GM21515 (cell line): ENCODE data around the gene RPL32.
"Not testable (repeated sequence)": the region's sequence is repeated elsewhere in the genome, so short reads cannot be mapped to it uniquely, and the experiment has no call there.

ENCODE experiments used
- ATAC-seq: cut with Tn5 transposase; IDR thresholded peaks from one replicate; pipeline ENCODE4 v1.9.1; 2021; ENCODE audit not compliant: unreplicated experiment

Gene RPL32

GRCh38 chr3:12868039-12869034 is 27.0 kb upstream of the RPL32 start:
- ATAC-seq = peak; percentile 51

- no peak for ATAC-seq
Observed at GRCh38 chr3:12866836-12867235, 25.5 kb upstream of the RPL32 start.

- ATAC-seq = no peak
Observed at GRCh38 chr3:12865271-12865670, 23.9 kb upstream of the RPL32 start.

- no peak for ATAC-seq
Observed at GRCh38 chr3:12862387-12862786, 21.0 kb upstream of the RPL32 start.

- ATAC-seq = no peak
Observed at GRCh38 chr3:12861611-12862010, 20.2 kb upstream of the RPL32 start.

DNA sequence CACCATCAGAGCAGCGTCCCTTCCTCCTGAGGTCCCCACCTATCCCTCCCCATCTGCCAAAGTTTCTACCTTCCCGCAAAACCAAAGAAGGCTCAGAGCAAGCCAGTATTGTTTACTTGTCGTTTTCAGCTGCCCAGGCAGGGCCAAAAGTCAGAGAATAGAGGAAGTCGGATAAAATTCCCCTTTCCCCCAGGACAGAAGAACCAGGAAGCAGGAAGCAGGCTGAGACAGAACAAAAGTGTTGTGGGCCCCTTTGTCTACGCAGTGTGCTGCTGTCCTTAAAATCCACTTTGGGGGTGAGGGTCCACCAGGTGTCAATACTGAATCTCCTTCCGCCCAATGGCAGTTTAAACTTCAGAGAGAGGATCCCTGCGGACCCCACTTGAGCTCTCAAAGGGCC is 18.5 kb upstream of the RPL32 start:
- no peak for ATAC-seq

- ATAC-seq = no peak
Observed at GRCh38 chr3:12856626-12857025, 15.3 kb upstream of the RPL32 start.

DNA sequence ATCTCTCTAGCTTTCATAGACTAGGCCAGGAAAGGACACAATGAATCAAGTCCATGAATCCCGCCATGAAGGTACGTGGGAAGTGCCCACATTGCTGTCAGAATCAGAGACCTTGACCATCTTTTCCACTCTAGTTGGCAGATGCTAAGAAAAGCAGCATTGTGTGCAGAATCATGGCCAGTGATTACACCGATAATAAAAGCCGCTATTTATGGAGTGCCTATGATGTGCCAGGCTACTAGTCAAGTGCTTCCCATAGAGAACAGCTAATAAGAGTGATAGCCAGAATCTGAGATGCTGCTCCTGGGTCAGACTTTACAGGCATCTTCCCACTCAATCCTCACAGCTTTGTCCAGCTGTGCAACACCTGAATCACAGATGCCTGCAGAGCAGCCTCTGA is 13.2 kb upstream of the RPL32 start:
- no peak for ATAC-seq

DNA sequence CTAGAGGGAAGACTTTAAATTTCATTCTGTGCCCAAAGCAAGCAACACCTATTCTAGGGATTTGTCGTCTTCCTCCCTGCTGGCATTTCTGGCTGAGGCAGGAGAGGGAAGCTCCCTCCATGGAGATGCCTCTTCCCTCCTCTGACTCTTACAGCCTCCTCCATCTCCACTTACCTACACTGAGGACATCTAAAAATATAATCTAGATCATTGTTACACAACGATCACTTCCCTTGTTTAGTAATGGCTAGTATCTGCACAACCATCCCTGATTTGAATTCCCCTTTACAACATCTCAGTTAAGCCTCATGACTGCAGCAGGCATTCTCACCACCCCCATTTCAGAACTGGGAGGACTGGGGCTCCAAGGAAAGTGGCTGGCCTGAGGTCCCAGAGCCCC is 12.5 kb upstream of the RPL32 start:
- ATAC-seq = not testable (repeated sequence)

DNA sequence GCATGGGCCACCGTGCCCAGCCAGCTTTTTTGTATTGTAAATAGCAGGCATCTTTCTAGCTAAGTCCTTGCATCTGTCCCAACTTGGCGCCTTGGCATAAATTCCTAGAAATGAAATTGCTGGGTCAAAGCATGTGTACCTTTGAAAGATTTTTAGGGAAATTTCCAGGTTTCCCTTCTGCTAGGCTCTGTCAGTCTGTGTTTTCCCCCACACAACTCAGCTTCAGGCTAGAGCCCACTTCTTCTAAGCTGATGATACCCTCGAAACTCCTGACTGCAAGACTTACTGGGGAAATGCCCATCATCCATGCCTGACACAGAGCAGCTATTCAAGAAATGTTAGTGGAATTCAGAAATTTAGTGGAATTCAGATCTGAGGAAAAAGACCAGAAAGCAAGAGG is 10.8 kb upstream of the RPL32 start:
- ATAC-seq = no peak

GRCh38 chr3:12845811-12846210 is 4.4 kb upstream of the RPL32 start:
- no peak for ATAC-seq

- ATAC-seq = no peak
Observed at GRCh38 chr3:12842469-12842868, 1.1 kb upstream of the RPL32 start.

- ATAC-seq = no peak
Observed at GRCh38 chr3:12841970-12842328, 584 bp upstream of the RPL32 start.

- ATAC-seq = peak; percentile 41
Observed at GRCh38 chr3:12840591-12841148, 695 bp downstream of the RPL32 start.

DNA sequence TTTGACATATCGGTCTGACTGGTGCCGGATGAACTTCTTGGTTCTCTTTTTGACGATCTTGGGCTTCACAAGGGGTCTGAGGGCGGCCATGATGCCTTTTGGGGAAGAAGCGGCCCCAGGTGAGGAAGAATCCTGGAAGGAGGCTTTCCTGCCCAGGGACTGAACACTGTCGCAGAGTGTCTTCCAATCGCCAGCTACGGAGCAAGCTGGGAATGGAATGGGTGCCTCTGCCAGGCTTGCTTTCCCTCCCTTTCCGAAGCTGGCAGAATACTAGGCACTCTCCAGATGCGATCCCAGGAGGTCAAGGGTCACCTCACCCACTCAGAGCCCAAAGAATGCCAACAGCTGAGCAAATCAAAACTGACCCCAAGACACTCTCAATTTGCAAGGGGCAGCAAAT is 1.2 kb downstream of the RPL32 start:
- ATAC-seq = not testable (repeated sequence)

GRCh38 chr3:12839156-12839946 is 2.0 kb downstream of the RPL32 start:
- ATAC-seq = no peak

- ATAC-seq = no peak
Observed at GRCh38 chr3:12838179-12838965, 3.0 kb downstream of the RPL32 start.

GRCh38 chr3:12837295-12837986 is 3.9 kb downstream of the RPL32 start:
- no peak for ATAC-seq

GRCh38 chr3:12835052-12835665 is 6.2 kb downstream of the RPL32 start:
- no peak for ATAC-seq
